ENCODE results near the gene SLC34A2.

SLC34A2 gene

GRCh38 chr4:25676221-25676620, 20.6 kb downstream of the SLC34A2 start:
- TF ChIP-seq REST (IDR thresholded peaks at IDR 0.05; ENCODE audit: insufficient read depth in 1 of 2, low read depth in 2 of 2, low read length in 2 of 2): no peak
- TF ChIP-seq TAF1 (IDR thresholded peaks at IDR 0.05; ENCODE audit: borderline replicate concordance, insufficient read depth, low read length): no peak
- TF ChIP-seq SIN3A (IDR thresholded peaks at IDR 0.05; ENCODE audit: borderline replicate concordance, insufficient read depth, low read length): no peak
- TF ChIP-seq POLR2AphosphoS5 (IDR thresholded peaks at IDR 0.05; ENCODE audit: low read depth, low read length): no peak
- TF ChIP-seq FOXP2 (optimal IDR thresholded peaks at IDR 0.05; ENCODE audit: borderline replicate concordance, extremely low read depth, extremely low read length, insufficient read depth): no peak

- TF ChIP-seq FOXP2 (optimal IDR thresholded peaks at IDR 0.05; ENCODE audit: borderline replicate concordance, extremely low read depth, extremely low read length, insufficient read depth) (no peak), SIN3A (IDR thresholded peaks at IDR 0.05; ENCODE audit: borderline replicate concordance, insufficient read depth, low read length) (no peak)
Observed at GRCh38 chr4:25677157-25677556, 21.5 kb downstream of the SLC34A2 start.

GRCh38 chr4:25677943-25678342, 22.3 kb downstream of the SLC34A2 start:
- TF ChIP-seq POLR2AphosphoS5 (IDR thresholded peaks at IDR 0.05; ENCODE audit: low read depth, low read length): no peak
- no peak for TF ChIP-seq FOXP2 (optimal IDR thresholded peaks at IDR 0.05; ENCODE audit: borderline replicate concordance, extremely low read depth, extremely low read length, insufficient read depth)
- TF ChIP-seq SIN3A (IDR thresholded peaks at IDR 0.05; ENCODE audit: borderline replicate concordance, insufficient read depth, low read length): no peak
- TF ChIP-seq TAF1 (IDR thresholded peaks at IDR 0.05; ENCODE audit: borderline replicate concordance, insufficient read depth, low read length): no peak
- no peak for TF ChIP-seq REST (IDR thresholded peaks at IDR 0.05; ENCODE audit: insufficient read depth in 1 of 2, low read depth in 2 of 2, low read length in 2 of 2)

GRCh38 chr4:25687773-25688172, 32.1 kb downstream of the SLC34A2 start:
- TF ChIP-seq REST (IDR thresholded peaks at IDR 0.05; ENCODE audit: insufficient read depth in 1 of 2, low read depth in 2 of 2, low read length in 2 of 2): no peak
- no peak for TF ChIP-seq TAF1 (IDR thresholded peaks at IDR 0.05; ENCODE audit: borderline replicate concordance, insufficient read depth, low read length)
- TF ChIP-seq SIN3A (IDR thresholded peaks at IDR 0.05; ENCODE audit: borderline replicate concordance, insufficient read depth, low read length): no peak
- no peak for TF ChIP-seq FOXP2 (optimal IDR thresholded peaks at IDR 0.05; ENCODE audit: borderline replicate concordance, extremely low read depth, extremely low read length, insufficient read depth)
- TF ChIP-seq POLR2AphosphoS5 (IDR thresholded peaks at IDR 0.05; ENCODE audit: low read depth, low read length): no peak

GRCh38 chr4:25694466-25694865, 38.8 kb downstream of the SLC34A2 start:
- TF ChIP-seq TAF1 (IDR thresholded peaks at IDR 0.05; ENCODE audit: borderline replicate concordance, insufficient read depth, low read length) (no peak), POLR2AphosphoS5 (IDR thresholded peaks at IDR 0.05; ENCODE audit: low read depth, low read length) (no peak), REST (IDR thresholded peaks at IDR 0.05; ENCODE audit: insufficient read depth in 1 of 2, low read depth in 2 of 2, low read length in 2 of 2) (no peak), SIN3A (IDR thresholded peaks at IDR 0.05; ENCODE audit: borderline replicate concordance, insufficient read depth, low read length) (no peak), FOXP2 (optimal IDR thresholded peaks at IDR 0.05; ENCODE audit: borderline replicate concordance, extremely low read depth, extremely low read length, insufficient read depth) (no peak)

All from PFSK-1 (cell line).